Astrocyte (in vitro differentiated cells and primary cell): ENCODE measurements around the gene BCO1. TPM values are rescaled to one million over a fixed set of nuclear protein-coding genes. Genes with fewer than 3 reads are reported as not detected.

Experiments used
- DNase-seq: peaks from one replicate; pipeline ENCODE4 v3.0.0-alpha.2; 2010; ENCODE audit warnings: low read depth
- FAIRE-seq: peaks from 2 replicates; lab custom pipeline; 2011; peaks lifted over from hg19 to GRCh38; lab: Jason Lieb, UNC
- H2AFZ ChIP-seq: 2 replicates; pipeline ENCODE4 v1.6.0; 2012; ENCODE audit warnings: low read depth, low read length, inconsistent platforms
- H3K27ac ChIP-seq: 2 replicates; pipeline ENCODE4 v1.5.1; 2011; ENCODE audit warnings: low read depth, low read length, inconsistent platforms
- H3K27me3 ChIP-seq: 2 replicates; pipeline ENCODE4 v1.6.0; 2011; ENCODE audit warnings: low read length, inconsistent platforms; ENCODE audit not compliant: insufficient read depth
- H3K36me3 ChIP-seq: 2 replicates; pipeline ENCODE4 v1.5.1; 2011; ENCODE audit warnings: low read length, inconsistent platforms; ENCODE audit not compliant: insufficient read depth
- H3K4me1 ChIP-seq: 2 replicates; pipeline ENCODE4 v1.5.1; 2011; ENCODE audit warnings: low read length, inconsistent platforms; ENCODE audit not compliant: insufficient read depth
- H3K4me2 ChIP-seq: 2 replicates; pipeline ENCODE4 v1.6.0; 2012; ENCODE audit warnings: low read length, inconsistent platforms
- H3K4me3 ChIP-seq: 2 replicates; pipeline ENCODE4 v1.5.1; 2011; ENCODE audit warnings: low read depth, mild to moderate bottlenecking, low read length, inconsistent platforms; ENCODE audit not compliant: insufficient read depth
- H3K79me2 ChIP-seq: 2 replicates; pipeline ENCODE4 v1.6.0; 2012; ENCODE audit warnings: mild to moderate bottlenecking, low read length, inconsistent platforms; ENCODE audit not compliant: insufficient read depth
- H3K9ac ChIP-seq: 2 replicates; pipeline ENCODE4 v1.6.0; 2012; ENCODE audit warnings: mild to moderate bottlenecking, low read length, inconsistent platforms
- H3K9me3 ChIP-seq: 2 replicates; pipeline ENCODE4 v1.5.1; 2012; ENCODE audit warnings: low read depth, mild to moderate bottlenecking, low read length, inconsistent platforms; ENCODE audit not compliant: insufficient read depth
- H4K20me1 ChIP-seq: 2 replicates; pipeline ENCODE4 v1.6.0; 2012; ENCODE audit warnings: low read length, inconsistent platforms; ENCODE audit not compliant: insufficient read depth
- H3K27ac Mint-ChIP-seq: one replicate; pipeline ENCODE4 v1.8.0; 2021; ENCODE audit warnings: mild to moderate bottlenecking, mixed read lengths; ENCODE audit not compliant: unreplicated experiment
- H3K27me3 Mint-ChIP-seq: one replicate; pipeline ENCODE4 v1.8.0; 2021; ENCODE audit warnings: low read depth, mixed read lengths; ENCODE audit not compliant: unreplicated experiment
- H3K36me3 Mint-ChIP-seq: one replicate; pipeline ENCODE4 v1.8.0; 2021; ENCODE audit warnings: low read depth, mixed read lengths; ENCODE audit not compliant: unreplicated experiment
- H3K4me1 Mint-ChIP-seq: one replicate; pipeline ENCODE4 v1.8.0; 2021; ENCODE audit warnings: low read depth, mixed read lengths; ENCODE audit not compliant: unreplicated experiment
- H3K4me3 Mint-ChIP-seq: one replicate; pipeline ENCODE4 v1.8.0; 2021; ENCODE audit warnings: mild to moderate bottlenecking, moderate library complexity, mixed read lengths; ENCODE audit not compliant: unreplicated experiment
- H3K9me3 Mint-ChIP-seq: one replicate; pipeline ENCODE4 v1.8.0; 2021; ENCODE audit warnings: mild to moderate bottlenecking, mixed read lengths; ENCODE audit not compliant: unreplicated experiment
- EZH2 ChIP-seq: IDR thresholded peaks from 2 replicates; pipeline ENCODE4 v1.6.1; 2012; ENCODE audit warnings: mild to moderate bottlenecking, low read length, inconsistent platforms; ENCODE audit not compliant: insufficient read depth
- total RNA-seq: library from RNA; stranded (reverse); gene quantifications from 2 replicates; pipeline ENCODE4 v1.2.1, GENCODE V29; 2021
- TF ChIP-seq, protein P1 (sequence below): IDR thresholded peaks from 2 replicates; pipeline ENCODE4 v1.5.1; 2011; ENCODE audit warnings: low read depth, mild to moderate bottlenecking, inconsistent platforms, low read length, moderate library complexity; ENCODE audit not compliant: insufficient read depth

BCO1 gene
- total RNA-seq, 1 donor from 2014 or later: not detected

DNA sequence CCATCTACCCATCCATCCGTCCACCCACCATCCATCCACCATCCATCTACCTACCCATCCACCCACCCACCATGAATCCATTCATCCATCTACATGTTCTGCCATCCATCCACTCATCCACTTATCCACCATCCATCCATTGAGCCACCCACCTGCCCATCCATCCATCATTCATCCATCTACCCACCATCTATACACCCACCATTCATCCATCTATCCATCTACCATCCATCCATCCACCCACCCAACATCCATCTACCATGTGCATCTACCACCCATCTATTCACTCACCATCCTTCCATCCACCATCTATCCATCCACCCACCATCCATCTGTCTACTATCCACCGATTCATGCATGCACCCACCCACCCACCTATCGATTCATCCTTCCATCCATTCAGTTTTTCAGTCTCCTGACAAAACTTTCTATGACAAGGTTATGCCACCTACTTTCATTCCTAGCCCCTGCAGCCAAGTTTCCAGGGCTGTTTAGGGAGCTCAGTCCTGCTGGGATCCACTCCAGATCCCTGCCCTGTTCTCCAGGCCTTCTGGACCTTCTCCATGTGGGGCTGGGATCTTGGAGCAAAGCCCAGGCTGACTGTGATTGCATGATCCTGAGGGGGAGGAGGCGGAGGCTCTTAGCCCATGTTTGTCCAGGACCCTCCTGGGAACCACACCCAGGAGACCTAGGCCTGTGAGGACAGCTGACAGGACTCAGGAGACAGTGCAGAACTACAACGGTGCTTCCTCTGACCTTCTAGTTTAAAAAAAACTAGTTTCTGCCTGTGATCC, 27.4 kb downstream of the BCO1 start:
- no peak overlapping the region for H3K4me3 ChIP-seq
- Mint-ChIP-seq H3K4me1 (no peaks in the 10 kb centered on the region), H3K4me3 (no peak overlapping the region), H3K27me3 (peaks cover 8% of the 10 kb centered on the region), H3K36me3 (no peaks in the 10 kb centered on the region), H3K27ac (no peak overlapping the region), H3K9me3 (peaks cover 6% of the 10 kb centered on the region)
- no peak overlapping the region for H3K4me2 ChIP-seq
- H3K36me3 ChIP-seq: no peaks in the 10 kb centered on the region
- peaks cover 4% of the 10 kb centered on the region for H3K27me3 ChIP-seq
- no peaks in the 10 kb centered on the region for H3K79me2 ChIP-seq
- DNase-seq (peak; percentile 52), FAIRE-seq (no peak)
- no peaks in the 10 kb centered on the region for H4K20me1 ChIP-seq
- no peak overlapping the region for H2AFZ ChIP-seq
- no peak for TF ChIP-seq EZH2
- TF ChIP-seq, protein P1, sequence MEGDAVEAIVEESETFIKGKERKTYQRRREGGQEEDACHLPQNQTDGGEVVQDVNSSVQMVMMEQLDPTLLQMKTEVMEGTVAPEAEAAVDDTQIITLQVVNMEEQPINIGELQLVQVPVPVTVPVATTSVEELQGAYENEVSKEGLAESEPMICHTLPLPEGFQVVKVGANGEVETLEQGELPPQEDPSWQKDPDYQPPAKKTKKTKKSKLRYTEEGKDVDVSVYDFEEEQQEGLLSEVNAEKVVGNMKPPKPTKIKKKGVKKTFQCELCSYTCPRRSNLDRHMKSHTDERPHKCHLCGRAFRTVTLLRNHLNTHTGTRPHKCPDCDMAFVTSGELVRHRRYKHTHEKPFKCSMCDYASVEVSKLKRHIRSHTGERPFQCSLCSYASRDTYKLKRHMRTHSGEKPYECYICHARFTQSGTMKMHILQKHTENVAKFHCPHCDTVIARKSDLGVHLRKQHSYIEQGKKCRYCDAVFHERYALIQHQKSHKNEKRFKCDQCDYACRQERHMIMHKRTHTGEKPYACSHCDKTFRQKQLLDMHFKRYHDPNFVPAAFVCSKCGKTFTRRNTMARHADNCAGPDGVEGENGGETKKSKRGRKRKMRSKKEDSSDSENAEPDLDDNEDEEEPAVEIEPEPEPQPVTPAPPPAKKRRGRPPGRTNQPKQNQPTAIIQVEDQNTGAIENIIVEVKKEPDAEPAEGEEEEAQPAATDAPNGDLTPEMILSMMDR: no peak
- no peaks in the 10 kb centered on the region for H3K9me3 ChIP-seq
- H3K27ac ChIP-seq: no peak overlapping the region
- H3K4me1 ChIP-seq: no peaks in the 10 kb centered on the region
- H3K9ac ChIP-seq: no peak overlapping the region

DNA sequence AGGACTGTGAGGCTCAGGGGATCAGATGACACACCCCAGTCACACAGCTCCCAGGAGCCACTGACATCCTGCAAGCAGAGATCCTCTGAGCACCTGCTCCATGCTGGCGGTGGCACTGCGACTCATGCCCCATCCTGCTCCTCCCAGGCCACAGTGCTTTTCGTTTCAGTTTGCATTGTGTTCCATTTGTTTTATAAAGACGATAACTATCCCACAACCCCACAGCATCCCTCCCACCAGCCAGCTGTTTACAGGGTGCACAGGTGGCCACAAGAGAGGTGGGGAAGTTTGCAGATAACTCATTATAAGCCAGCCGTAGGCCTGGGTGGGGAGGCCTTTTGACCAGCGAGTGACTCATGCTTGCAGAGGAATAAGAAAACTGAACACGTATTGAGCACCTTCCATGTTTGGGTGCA, 28.2 kb downstream of the BCO1 start:
- DNase-seq (peak; percentile 13), FAIRE-seq (no peak)
- H3K9me3 Mint-ChIP-seq: peaks cover 6% of the 10 kb centered on the region
- Histone ChIP-seq H3K27me3 (peaks cover 4% of the 10 kb centered on the region), H3K4me2 (no peak overlapping the region), H3K4me1 (no peaks in the 10 kb centered on the region), H3K27ac (no peak overlapping the region), H4K20me1 (no peaks in the 10 kb centered on the region), H3K36me3 (no peaks in the 10 kb centered on the region), H3K79me2 (no peaks in the 10 kb centered on the region), H3K9ac (no peak overlapping the region), H2AFZ (no peak overlapping the region), H3K9me3 (no peaks in the 10 kb centered on the region), H3K4me3 (no peak overlapping the region)
- TF ChIP-seq, protein P1: no peak
- no peak for TF ChIP-seq EZH2
- no peaks in the 10 kb centered on the region for H3K36me3 Mint-ChIP-seq
- no peaks in the 10 kb centered on the region for H3K4me1 Mint-ChIP-seq
- no peak overlapping the region for H3K27ac Mint-ChIP-seq
- peaks cover 8% of the 10 kb centered on the region for H3K27me3 Mint-ChIP-seq
- H3K4me3 Mint-ChIP-seq: no peak overlapping the region

DNA sequence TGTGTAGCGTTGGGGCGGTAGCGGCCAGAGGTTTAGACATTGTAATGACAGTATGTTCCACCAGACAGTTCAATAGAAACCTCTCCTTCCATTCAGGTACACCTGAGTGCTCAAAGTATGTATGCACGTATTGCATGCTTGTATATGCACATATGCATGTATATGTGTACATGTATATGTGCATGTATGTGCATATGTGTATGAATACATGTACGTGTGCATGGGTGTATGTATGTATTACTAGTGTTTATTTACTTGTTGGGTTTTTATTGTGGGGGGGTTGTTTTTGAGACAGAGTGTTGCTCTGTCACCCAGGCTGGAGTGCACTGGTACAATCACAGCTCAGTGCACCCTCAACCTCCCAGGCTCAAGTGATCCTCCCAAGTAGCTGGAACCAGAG, 30.0 kb downstream of the BCO1 start:
- Histone ChIP-seq H3K27me3 (peaks cover 9% of the 10 kb centered on the region), H2AFZ (no peak overlapping the region), H3K27ac (no peak overlapping the region), H3K4me3 (no peak overlapping the region), H3K36me3 (no peaks in the 10 kb centered on the region), H3K9ac (no peak overlapping the region), H3K4me1 (no peaks in the 10 kb centered on the region), H3K9me3 (no peaks in the 10 kb centered on the region), H3K79me2 (no peaks in the 10 kb centered on the region), H4K20me1 (no peaks in the 10 kb centered on the region), H3K4me2 (no peak overlapping the region)
- DNase-seq (no peak), FAIRE-seq (no peak)
- no peak overlapping the region for H3K27ac Mint-ChIP-seq
- H3K36me3 Mint-ChIP-seq: no peaks in the 10 kb centered on the region
- H3K27me3 Mint-ChIP-seq: peaks cover 10% of the 10 kb centered on the region
- TF ChIP-seq EZH2: no peak
- TF ChIP-seq, protein P1: no peak
- no peaks in the 10 kb centered on the region for H3K4me1 Mint-ChIP-seq
- H3K9me3 Mint-ChIP-seq: peaks cover 6% of the 10 kb centered on the region
- H3K4me3 Mint-ChIP-seq: no peak overlapping the region
